ENCODE measurements around the gene TECR.
"Not testable (repeated sequence)": the region's sequence is repeated elsewhere in the genome, so short reads cannot be mapped to it uniquely, and the experiment has no call there.

Gene TECR

GRCh38 chr19:14566712-14567077, 37.3 kb downstream of the TECR start:
- Histone ChIP-seq H3K36me3 (ENCODE audit: control insufficient read depth, insufficient read depth, low read length) (peaks cover 15% of the 10 kb centered on the region), H3K9me3 (ENCODE audit: control insufficient read depth, insufficient read depth, low read length) (no peaks in the 10 kb centered on the region), H3K4me3 (ENCODE audit: low read depth, low read length) (no peak overlapping the region), H3K9ac (ENCODE audit: low read depth, low read length) (no peak overlapping the region), H3K27me3 (ENCODE audit: control insufficient read depth, insufficient read depth, low read length) (no peaks in the 10 kb centered on the region), H3K4me1 (ENCODE audit: control insufficient read depth, insufficient read depth, low read length) (peaks cover 8% of the 10 kb centered on the region)

- H3K9ac ChIP-seq (ENCODE audit: low read depth, low read length), result no peak overlapping the region
- no peaks in the 10 kb centered on the region for H3K27me3 ChIP-seq (ENCODE audit: control insufficient read depth, insufficient read depth, low read length)
- peaks cover 15% of the 10 kb centered on the region for H3K36me3 ChIP-seq (ENCODE audit: control insufficient read depth, insufficient read depth, low read length)
- peaks cover 7% of the 10 kb centered on the region for H3K4me1 ChIP-seq (ENCODE audit: control insufficient read depth, insufficient read depth, low read length)
- no peaks in the 10 kb centered on the region for H3K9me3 ChIP-seq (ENCODE audit: control insufficient read depth, insufficient read depth, low read length)
- no peak overlapping the region for H3K4me3 ChIP-seq (ENCODE audit: low read depth, low read length)
Measured at GRCh38 chr19:14567079-14567478, 37.7 kb downstream of the TECR start.

DNA sequence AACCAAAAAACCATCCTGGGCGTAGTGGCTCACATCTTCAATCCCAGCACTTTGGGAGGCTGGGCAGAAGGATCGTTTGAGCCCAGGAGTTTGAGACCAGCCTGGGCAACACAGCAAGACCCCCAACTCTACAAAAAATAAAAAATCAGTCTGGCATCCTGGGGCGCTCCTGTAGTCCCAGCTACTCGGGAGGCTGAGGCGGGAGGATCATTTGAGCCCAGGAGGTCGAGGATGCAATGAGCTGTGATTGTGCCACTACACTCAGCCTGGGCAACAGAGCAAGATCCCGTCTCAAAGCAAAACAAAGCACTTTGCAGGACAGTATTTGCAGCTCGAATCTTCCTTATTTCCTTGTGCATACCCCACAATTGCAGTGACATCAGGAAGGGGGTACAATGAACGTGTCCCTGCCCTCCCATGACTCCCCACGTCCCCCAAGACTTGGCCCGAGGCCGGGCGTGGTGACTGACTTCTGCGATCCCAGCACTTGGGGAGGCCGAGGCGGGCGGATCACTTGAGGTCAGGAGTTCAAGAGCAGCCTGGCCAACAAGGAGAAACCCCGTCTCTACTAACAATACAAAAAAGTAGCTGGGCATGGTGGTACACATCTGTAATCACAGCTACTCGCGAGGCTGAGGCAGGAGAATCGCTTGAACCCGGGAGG, 41.6 kb downstream of the TECR start:
- Histone ChIP-seq H3K4me1 (ENCODE audit: control insufficient read depth, insufficient read depth, low read length) (peaks cover 3% of the 10 kb centered on the region), H3K9ac (ENCODE audit: low read depth, low read length) (peak overlapping the region; percentile 92), H3K4me3 (ENCODE audit: low read depth, low read length) (peak overlapping the region; percentile 98), H3K9me3 (ENCODE audit: control insufficient read depth, insufficient read depth, low read length) (no peaks in the 10 kb centered on the region), H3K36me3 (ENCODE audit: control insufficient read depth, insufficient read depth, low read length) (peaks cover 9% of the 10 kb centered on the region), H3K27me3 (ENCODE audit: control insufficient read depth, insufficient read depth, low read length) (no peaks in the 10 kb centered on the region)

- Histone ChIP-seq H3K36me3 (ENCODE audit: control insufficient read depth, insufficient read depth, low read length) (peaks cover 2% of the 10 kb centered on the region), H3K27me3 (ENCODE audit: control insufficient read depth, insufficient read depth, low read length) (no peaks in the 10 kb centered on the region), H3K4me3 (ENCODE audit: low read depth, low read length) (peak within 1 kb of the TSS; percentile 98), H3K9me3 (ENCODE audit: control insufficient read depth, insufficient read depth, low read length) (no peaks in the 10 kb centered on the region), H3K4me1 (ENCODE audit: control insufficient read depth, insufficient read depth, low read length) (peaks cover 3% of the 10 kb centered on the region), H3K9ac (ENCODE audit: low read depth, low read length) (peak within 1 kb of the TSS; percentile 92)
Measured at GRCh38 chr19:14571695-14572490, 42.5 kb downstream of the TECR start, which contains the start of gene NDUFB7. NDUFB7 (minus strand) TSS chr19:14572066; CDS start chr19:14572000, 66 bp downstream.

- Histone ChIP-seq H3K9me3 (ENCODE audit: control insufficient read depth, insufficient read depth, low read length) (no peaks in the 10 kb centered on the region), H3K36me3 (ENCODE audit: control insufficient read depth, insufficient read depth, low read length) (no peaks in the 10 kb centered on the region), H3K4me3 (ENCODE audit: low read depth, low read length) (no peak overlapping the region), H3K4me1 (ENCODE audit: control insufficient read depth, insufficient read depth, low read length) (peaks cover 3% of the 10 kb centered on the region), H3K27me3 (ENCODE audit: control insufficient read depth, insufficient read depth, low read length) (no peaks in the 10 kb centered on the region), H3K9ac (ENCODE audit: low read depth, low read length) (no peak overlapping the region)
Measured at GRCh38 chr19:14575428-14575980, 46.1 kb downstream of the TECR start.

DNA sequence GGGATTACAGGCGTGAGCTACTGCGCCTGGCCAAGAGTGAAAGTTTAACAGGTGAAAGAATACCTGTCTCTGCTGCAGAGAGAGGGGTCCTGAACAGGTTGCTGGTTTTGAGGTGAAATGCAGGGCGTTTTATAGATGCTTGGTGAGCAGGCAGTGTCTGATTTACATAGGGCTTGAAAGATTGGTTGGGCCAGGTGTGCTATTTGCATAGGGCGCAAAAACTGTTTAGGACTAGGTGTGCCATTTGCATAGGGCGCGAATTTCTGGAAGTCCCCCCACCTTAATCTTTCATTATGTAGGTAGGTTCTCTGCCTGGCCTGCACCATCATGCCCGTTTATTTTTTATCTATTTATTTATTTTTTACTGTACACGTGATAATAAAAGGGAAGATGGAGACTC, 47.0 kb downstream of the TECR start:
- Histone ChIP-seq H3K9me3 (ENCODE audit: control insufficient read depth, insufficient read depth, low read length) (no peaks in the 10 kb centered on the region), H3K27me3 (ENCODE audit: control insufficient read depth, insufficient read depth, low read length) (no peaks in the 10 kb centered on the region), H3K4me1 (ENCODE audit: control insufficient read depth, insufficient read depth, low read length) (no peaks in the 10 kb centered on the region), H3K36me3 (ENCODE audit: control insufficient read depth, insufficient read depth, low read length) (no peaks in the 10 kb centered on the region), H3K9ac (ENCODE audit: low read depth, low read length) (no peak overlapping the region), H3K4me3 (ENCODE audit: low read depth, low read length) (no peak overlapping the region)

DNA sequence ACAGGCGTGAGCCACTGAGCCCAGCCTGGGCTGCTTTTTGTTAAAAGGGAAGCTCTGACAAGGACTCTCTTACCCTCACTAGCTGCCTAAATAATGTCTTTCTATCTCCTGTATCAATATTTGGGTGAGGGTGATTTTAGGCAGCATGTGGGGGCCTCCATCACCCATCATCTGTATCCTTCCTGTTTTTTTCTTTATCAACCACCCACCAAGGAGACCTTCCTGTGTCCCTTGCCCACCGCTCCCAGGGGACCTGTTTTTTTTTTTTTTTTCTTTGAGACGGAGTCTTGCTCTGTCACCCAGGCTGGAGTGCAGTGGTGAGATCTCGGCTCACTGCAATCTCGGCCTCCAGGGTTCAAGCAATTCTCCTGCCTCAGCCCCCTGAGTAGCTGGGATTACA, 47.9 kb downstream of the TECR start:
- no peak overlapping the region for H3K4me3 ChIP-seq (ENCODE audit: low read depth, low read length)
- H3K36me3 ChIP-seq (ENCODE audit: control insufficient read depth, insufficient read depth, low read length), result no peaks in the 10 kb centered on the region
- no peaks in the 10 kb centered on the region for H3K9me3 ChIP-seq (ENCODE audit: control insufficient read depth, insufficient read depth, low read length)
- H3K4me1 ChIP-seq (ENCODE audit: control insufficient read depth, insufficient read depth, low read length), result no peaks in the 10 kb centered on the region
- H3K27me3 ChIP-seq (ENCODE audit: control insufficient read depth, insufficient read depth, low read length), result no peaks in the 10 kb centered on the region
- H3K9ac ChIP-seq (ENCODE audit: low read depth, low read length), result no peak overlapping the region

DNA sequence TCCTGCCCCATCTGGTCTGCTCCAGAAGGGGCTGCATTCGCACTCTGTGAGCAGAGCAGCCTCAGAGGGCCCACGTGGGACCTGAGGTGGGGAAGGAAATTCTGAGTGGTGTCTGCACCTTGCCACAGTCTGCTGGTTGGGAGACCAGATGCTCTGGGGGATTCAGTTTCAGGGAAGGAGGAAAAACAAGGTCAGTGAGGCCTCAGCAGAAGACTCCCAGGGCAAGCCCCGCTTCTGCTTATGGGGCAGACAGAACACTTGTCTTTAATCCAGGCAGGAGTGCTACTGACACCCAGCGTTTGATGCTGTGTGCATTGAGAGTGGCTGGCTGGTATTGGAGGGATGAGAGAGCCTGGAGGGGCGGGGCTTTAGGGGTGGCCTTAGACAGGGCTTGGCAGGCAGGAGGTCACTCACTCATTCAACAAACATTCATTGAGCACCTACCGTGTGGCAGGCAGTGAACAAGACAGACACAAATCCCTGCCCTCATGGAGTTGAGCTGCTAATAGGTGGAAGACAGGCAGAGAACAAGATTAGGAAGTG, 48.6 kb downstream of the TECR start:
- H3K9me3 ChIP-seq (ENCODE audit: control insufficient read depth, insufficient read depth, low read length), result no peaks in the 10 kb centered on the region
- no peak overlapping the region for H3K4me3 ChIP-seq (ENCODE audit: low read depth, low read length)
- H3K4me1 ChIP-seq (ENCODE audit: control insufficient read depth, insufficient read depth, low read length), result no peaks in the 10 kb centered on the region
- H3K9ac ChIP-seq (ENCODE audit: low read depth, low read length), result no peak overlapping the region
- H3K36me3 ChIP-seq (ENCODE audit: control insufficient read depth, insufficient read depth, low read length), result no peaks in the 10 kb centered on the region
- no peaks in the 10 kb centered on the region for H3K27me3 ChIP-seq (ENCODE audit: control insufficient read depth, insufficient read depth, low read length)

GRCh38 chr19:14580623-14581237, 51.3 kb downstream of the TECR start:
- H3K4me3 ChIP-seq (ENCODE audit: low read depth, low read length), result no peak overlapping the region
- no peaks in the 10 kb centered on the region for H3K9me3 ChIP-seq (ENCODE audit: control insufficient read depth, insufficient read depth, low read length)
- H3K36me3 ChIP-seq (ENCODE audit: control insufficient read depth, insufficient read depth, low read length), result no peaks in the 10 kb centered on the region
- H3K27me3 ChIP-seq (ENCODE audit: control insufficient read depth, insufficient read depth, low read length), result no peaks in the 10 kb centered on the region
- no peaks in the 10 kb centered on the region for H3K4me1 ChIP-seq (ENCODE audit: control insufficient read depth, insufficient read depth, low read length)
- no peak overlapping the region for H3K9ac ChIP-seq (ENCODE audit: low read depth, low read length)

DNA sequence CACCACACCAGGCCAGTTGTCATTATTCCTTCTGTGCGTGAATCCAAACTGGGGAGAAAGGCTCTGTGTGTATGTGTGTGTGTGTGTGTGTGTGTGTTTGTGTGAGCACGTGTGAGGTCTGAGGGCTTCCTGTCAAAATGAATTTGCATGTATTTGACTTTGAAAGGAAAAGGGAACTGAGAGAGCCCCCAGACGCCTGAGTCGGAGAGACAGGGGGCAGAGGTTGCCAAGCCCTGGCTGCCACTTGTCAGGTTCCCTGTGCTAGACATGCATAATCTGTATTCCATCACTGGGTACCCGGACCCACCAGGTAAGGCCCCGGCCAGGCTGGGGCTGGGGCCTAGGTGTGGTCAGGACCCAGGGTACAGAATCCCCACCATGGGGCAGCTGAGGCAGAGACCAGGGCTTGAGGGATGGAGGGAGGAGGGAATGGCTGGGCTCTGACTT, 53.5 kb downstream of the TECR start, which contains the start of gene CLEC17A:
Gene CLEC17A, plus strand, starts transcription at position 191 of the 447 bp plus-strand sequence. Its CDS starts 77 bp downstream, at position 268.
- no peaks in the 10 kb centered on the region for H3K4me1 ChIP-seq (ENCODE audit: control insufficient read depth, insufficient read depth, low read length)
- no peaks in the 10 kb centered on the region for H3K9me3 ChIP-seq (ENCODE audit: control insufficient read depth, insufficient read depth, low read length)
- H3K9ac ChIP-seq (ENCODE audit: low read depth, low read length), result no peak within 1 kb of the TSS
- no peaks in the 10 kb centered on the region for H3K36me3 ChIP-seq (ENCODE audit: control insufficient read depth, insufficient read depth, low read length)
- H3K4me3 ChIP-seq (ENCODE audit: low read depth, low read length), result no peak within 1 kb of the TSS
- H3K27me3 ChIP-seq (ENCODE audit: control insufficient read depth, insufficient read depth, low read length), result no peaks in the 10 kb centered on the region

GRCh38 chr19:14584372-14584771, 55.0 kb downstream of the TECR start:
- H3K27me3 ChIP-seq (ENCODE audit: control insufficient read depth, insufficient read depth, low read length); H3K36me3 ChIP-seq (ENCODE audit: control insufficient read depth, insufficient read depth, low read length); H3K4me1 ChIP-seq (ENCODE audit: control insufficient read depth, insufficient read depth, low read length); H3K9ac ChIP-seq (ENCODE audit: low read depth, low read length); H3K9me3 ChIP-seq (ENCODE audit: control insufficient read depth, insufficient read depth, low read length); H3K4me3 ChIP-seq (ENCODE audit: low read depth, low read length): not testable (repeated sequence)
